Endometrium (tissue), 2 donors: ENCODE measurements around the gene PRDX5.

Experiments used
- FAIRE-seq: peaks from 2 replicates; lab custom pipeline; 2012; peaks lifted over from hg19 to GRCh38; lab: Jason Lieb, UNC
- donor health status: control.
- donor health status: control.

The PRDX5 gene

DNA sequence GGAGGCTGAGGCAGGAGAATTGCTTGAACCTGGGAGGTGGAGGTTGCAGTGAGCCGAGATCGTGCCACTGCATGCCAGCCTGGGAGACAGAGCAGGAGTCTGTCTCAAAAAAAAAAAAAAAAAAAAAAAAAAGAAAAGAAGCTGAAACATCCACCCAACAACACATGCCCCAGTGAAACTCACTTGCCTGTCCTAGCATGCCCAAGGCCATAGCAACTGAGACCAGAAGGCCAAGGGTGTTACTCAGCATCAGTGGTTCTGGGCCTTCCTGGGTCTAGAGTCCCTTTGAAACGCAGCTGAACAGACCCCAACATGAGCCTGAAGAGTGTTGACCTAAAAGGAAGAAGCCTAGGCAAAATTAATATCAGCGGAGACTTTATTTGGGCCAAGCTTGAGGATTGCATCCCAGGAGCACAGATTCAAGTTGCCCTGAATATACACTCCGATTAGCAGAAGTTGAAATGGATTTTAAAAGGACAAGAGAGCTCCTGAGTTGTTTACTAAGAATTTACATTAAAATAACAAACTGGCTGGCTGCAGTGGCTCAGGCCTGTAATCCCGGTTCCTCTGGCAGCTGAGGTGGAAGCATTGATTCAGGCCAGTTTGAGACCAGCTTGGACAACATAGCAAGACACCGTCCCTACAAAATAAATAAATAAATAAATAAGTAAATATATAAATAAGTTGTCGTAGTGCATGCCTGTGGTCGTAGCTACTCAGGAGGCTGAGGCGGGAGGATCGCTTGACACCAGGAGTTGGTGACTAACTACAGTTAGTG lies 7.0 kb downstream of the PRDX5 start:
- FAIRE-seq, result no peak

- no peak for FAIRE-seq
Measured at GRCh38 chr11:64327375-64327774, 9.5 kb downstream of the PRDX5 start.

DNA sequence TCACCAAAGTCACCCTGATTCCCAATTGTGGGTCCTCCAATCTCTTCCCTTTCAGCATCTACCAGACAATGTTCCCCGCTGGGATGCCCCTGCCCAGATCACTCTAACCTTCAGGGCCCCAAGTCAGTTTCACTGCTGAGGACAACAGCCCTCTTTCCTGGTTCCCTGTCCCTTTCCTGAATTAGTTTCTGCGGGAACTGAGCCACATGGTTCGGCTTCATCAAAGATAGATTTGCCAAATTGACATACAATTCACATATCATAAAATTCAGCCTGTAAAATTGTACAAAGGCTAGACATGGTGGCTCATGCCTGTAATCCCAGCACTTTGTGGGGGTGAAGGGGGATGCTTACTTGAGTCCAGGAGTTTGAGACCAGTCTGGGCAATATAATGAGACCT lies 10.1 kb downstream of the PRDX5 start:
- FAIRE-seq, result no peak

GRCh38 chr11:64330888-64331287 lies 13.0 kb downstream of the PRDX5 start:
- FAIRE-seq, result no peak

- FAIRE-seq, result no peak
Measured at GRCh38 chr11:64331569-64332371, 13.8 kb downstream of the PRDX5 start.

DNA sequence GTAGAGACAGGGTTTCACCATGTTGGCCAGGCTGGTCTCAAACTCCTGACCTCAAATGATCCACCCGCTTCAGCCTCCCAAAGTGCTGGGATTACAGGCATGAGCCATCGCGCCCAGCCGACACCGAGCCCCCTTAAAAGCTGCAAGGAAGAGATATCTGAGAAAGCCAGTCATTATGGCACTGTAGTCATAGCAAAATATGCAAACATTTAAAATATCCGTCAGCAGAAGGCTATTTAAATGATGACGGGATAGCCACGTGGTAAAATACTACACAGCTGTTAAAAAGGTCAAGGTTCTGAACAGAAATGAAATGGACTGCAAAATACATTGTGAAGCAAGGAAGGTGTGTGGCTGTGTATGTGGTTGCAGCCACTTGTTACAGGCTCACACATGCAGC lies 15.6 kb downstream of the PRDX5 start:
- no peak for FAIRE-seq

GRCh38 chr11:64334764-64335735 lies 17.1 kb downstream of the PRDX5 start:
- no peak for FAIRE-seq

DNA sequence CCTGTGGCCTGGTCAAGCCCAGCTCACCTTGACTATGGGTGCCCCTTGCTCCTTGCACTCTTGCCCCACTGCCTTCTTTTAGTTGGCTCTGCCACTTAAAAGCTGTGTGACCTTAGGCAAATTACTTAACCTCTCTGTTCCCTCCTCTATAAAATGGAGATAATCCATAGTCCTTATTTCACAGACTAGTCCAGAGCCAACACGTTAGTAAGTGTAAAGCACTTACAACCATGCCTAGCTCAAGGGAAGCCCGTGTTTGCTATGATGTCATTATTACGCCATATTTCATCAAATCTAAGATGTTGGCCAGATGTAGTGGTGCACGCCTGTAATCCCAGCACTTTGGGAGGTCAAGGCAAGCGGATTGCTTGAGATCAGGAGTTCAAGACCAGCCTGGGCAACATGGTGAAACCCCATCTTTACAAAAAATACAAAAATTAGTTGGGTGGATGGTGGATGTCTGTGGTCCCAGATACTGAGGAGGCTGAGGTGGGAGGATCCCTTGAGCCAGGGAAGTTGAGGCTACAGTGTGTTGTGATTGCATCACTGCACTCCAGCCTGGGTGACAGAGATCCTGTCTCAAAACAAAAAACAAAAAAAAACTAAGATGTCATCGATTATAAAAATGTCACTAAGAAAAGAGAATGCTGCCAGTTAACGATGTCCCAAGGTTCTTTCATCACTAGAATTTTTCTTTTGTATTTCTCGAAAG lies 19.8 kb downstream of the PRDX5 start:
- no peak for FAIRE-seq

DNA sequence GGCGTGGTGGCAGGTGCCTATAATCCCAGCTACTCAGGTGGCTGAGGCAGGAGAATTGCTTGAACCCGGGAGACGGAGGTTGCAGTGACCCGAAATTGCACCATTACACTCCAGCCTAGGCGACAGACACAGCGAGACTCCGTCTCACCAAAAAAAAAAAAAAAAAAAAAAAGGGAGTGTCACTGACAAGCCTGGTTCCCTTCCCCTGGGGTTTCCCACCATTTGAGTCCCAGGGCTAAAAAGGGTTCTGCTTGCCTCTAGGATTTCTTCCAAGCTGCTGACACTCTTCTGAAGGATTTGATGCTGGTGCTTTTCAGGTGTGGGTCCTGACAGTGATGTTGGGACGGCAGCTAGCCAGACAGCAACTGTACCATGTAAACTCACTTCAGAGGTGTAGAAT lies 20.8 kb downstream of the PRDX5 start:
- no peak for FAIRE-seq

GRCh38 chr11:64339286-64339685 lies 21.4 kb downstream of the PRDX5 start:
- FAIRE-seq, result no peak

GRCh38 chr11:64339754-64340408 lies 22.0 kb downstream of the PRDX5 start, which contains the start of gene CCDC88B:
Gene CCDC88B (plus strand): TSS chr11:64340204. CDS start chr11:64340267, 63 bp downstream.
- no peak for FAIRE-seq

DNA sequence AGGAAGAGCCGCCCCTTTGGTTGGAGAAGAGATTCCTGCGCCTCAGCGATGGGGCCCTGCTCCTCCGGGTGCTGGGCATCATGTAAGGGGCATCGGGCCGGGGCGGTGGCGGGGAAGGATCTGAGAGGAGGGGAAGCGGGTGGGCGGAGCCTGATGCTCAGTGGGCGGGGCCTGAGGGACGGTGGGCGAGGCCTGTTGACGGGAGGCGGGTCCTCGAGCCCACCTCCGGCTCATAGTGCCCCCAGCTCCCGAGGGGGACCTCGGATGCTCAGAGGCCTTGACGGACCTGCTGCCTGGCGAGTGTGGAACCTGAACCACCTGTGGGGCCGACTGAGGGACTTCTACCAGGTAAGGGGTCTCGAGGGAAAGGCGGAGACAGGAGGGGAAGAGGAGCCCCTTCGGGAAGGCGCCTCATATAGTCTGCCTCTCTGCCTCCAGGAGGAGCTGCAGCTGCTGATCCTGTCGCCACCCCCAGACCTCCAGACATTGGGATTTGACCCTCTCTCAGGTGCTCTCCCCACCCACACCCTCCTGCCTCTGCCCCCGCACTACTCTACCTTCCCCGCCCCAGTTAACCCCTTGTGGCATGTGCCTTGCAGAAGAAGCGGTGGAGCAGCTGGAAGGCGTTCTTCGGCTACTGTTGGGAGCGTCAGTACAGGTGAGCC lies 22.9 kb downstream of the PRDX5 start:
- no peak for FAIRE-seq

DNA sequence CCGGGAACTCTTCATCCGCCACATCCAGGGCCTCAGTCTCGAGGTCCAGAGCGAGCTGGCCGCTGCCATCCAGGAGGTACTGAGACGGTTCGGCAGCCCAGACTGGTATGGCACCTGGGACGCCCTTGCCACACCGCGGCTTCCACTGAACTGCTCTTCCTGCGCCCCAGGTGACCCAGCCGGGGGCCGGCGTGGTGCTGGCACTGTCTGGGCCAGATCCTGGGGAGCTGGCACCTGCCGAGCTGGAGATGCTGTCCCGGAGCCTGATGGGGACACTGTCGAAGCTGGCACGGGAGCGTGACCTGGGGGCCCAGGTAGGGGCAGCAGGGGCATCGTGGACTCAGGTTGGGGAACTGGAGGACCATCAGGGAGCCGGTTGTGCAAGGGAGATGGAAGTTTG lies 23.5 kb downstream of the PRDX5 start:
- FAIRE-seq, result no peak

GRCh38 chr11:64341851-64342791 lies 24.2 kb downstream of the PRDX5 start:
- no peak for FAIRE-seq

DNA sequence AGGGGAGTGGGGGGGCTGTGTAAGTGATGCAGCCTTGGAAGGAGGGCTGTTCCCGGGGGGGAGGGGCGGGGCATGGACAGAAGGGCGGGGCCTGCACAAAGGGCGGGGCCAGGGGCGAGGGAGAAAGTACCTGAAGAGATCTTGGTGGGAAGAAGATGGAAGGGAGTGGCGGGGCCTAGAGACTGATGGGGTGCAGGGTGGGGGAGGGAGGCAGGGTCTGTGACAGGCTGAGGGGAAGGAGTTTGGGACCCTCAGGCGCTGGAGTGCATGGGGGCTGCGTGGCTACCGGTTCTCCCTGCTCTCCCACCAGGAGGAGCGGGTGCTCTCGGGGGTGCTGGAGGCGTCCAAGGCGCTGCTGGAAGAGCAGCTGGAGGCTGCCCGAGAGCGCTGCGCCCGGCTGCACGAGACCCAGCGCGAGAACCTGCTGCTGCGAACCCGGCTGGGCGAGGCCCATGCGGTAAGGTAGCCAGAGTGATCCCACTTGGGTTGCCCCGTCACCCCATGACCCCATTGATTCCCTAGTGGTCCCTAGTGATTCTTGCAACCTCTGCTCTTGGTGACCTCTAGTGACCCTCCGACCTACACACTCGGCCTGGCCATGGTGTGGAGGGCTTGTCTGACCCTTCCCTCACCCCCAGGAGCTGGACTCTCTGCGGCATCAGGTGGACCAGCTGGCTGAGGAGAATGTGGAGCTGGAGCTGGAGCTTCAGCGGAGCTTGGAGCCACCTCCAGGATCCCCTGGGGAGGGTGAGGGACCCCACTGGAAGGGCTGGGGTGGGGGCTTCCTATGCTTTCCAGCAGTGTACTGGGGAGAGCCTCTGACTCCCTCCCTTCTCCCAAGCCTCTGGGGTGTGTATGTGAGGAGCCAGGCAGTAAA lies 25.2 kb downstream of the PRDX5 start:
- no peak for FAIRE-seq

DNA sequence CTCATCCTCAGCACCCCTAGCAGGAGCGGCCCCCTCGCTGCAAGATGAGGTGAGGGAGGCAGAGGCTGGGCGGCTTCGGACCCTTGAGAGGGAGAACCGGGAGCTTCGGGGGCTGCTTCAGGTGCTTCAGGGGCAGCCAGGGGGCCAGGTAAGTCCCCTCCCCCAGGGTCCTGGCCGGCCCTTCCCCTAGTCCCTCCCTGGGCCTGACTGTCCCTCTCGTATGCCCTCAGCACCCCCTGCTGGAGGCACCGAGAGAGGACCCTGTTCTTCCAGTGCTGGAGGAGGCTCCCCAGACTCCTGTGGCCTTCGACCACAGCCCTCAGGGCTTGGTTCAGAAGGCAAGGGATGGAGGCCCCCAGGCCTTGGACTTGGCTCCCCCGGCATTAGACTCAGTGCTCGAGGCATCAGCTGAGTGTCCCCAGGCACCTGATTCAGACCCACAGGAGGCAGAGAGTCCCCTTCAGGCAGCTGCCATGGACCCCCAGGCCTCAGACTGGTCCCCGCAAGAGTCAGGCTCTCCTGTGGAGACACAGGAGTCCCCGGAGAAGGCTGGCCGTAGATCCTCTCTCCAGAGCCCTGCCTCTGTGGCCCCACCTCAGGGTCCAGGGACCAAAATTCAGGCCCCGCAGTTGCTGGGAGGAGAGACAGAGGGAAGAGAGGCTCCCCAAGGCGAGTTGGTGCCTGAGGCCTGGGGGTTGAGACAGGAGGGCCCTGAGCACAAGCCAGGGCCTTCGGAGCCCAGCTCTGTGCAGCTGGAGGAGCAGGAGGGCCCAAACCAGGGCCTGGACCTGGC lies 26.0 kb downstream of the PRDX5 start:
- no peak for FAIRE-seq

GRCh38 chr11:64344787-64345186 lies 26.9 kb downstream of the PRDX5 start:
- FAIRE-seq, result no peak
